Sigmoid colon (tissue), 4 donors: ENCODE data around the gene MRPS5.

Experiments used
- CTCF ChIP-seq, 4 experiments: fragments of 450-650 bp in 3 of 4; fragments of 200-600 bp in 1 of 4; IDR thresholded peaks; one replicate each; pipeline ENCODE4 v1.5.1; 2016 to 2019; ENCODE audit warnings: antibody characterized with exemption in 4 of 4, mild to moderate bottlenecking in 3 of 4, moderate library complexity in 2 of 4
- EP300 ChIP-seq, 4 donors: sonication (generic); formaldehyde crosslinking; IDR thresholded peaks; one replicate each; pipeline ENCODE4 v1.6.1; 2017; ENCODE audit warnings: antibody characterized with exemption in 4 of 4

GRCh38 chr2:95042472-95043271, 78.9 kb downstream of the MRPS5 start:
- TF ChIP-seq EP300 (IDR thresholded peaks at IDR 0.05) (no peak), CTCF (IDR thresholded peaks at IDR 0.05) (no peak)
